Measurements from ENCODE around the gene PRKN. TPM values are rescaled to one million over a fixed set of nuclear protein-coding genes. Genes with fewer than 3 reads are reported as not detected.

Gene PRKN
- total RNA-seq, 6 experiments from 2014 or later, result 0.32 TPM; not detected in 5

- Mint-ChIP-seq H3K9me3 (peaks cover 39% of the 10 kb centered on the region), H3K4me1 (ENCODE audit: low read depth) (no peaks in the 10 kb centered on the region), H3K27ac (no peak overlapping the region), H3K27me3 (ENCODE audit: insufficient read depth) (no peaks in the 10 kb centered on the region), H3K4me3 (no peak overlapping the region), H3K36me3 (ENCODE audit: low read depth) (peaks cover 4% of the 10 kb centered on the region; the same call in 1 of the 2 replicates)
- no peak for DNase-seq
- no peak for TF ChIP-seq CTCF (IDR thresholded peaks at IDR 0.05)
These were observed 1044.6 kb downstream of the PRKN start for GRCh38 chr6:161682982-161683381.

DNA sequence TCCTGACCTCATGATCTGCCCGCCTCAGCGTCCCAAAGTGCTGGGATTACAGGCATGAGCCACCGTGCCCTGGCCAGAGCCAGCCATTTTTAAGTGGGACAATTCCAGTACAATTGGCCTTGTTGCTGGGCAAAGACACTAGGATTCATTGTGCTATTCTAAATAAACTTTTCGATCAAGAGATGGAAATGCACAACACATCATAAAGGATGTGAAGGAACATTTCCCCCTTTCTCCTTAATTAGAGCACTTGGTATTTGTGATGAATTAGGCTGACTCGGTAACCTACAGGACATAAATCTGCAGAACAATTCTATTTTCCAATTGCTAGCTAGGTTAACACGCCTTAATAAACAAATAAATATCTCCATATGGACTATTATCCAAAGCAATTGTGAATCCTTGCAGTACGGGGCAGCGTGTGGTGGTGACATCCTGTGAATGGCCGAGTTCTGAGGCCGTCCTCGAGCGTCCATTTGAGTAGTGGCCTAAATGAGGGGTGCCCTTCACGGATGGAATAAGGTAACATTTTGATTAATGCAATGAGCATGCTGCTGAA lies 1047.5 kb downstream of the PRKN start:
- no peak for TF ChIP-seq CTCF (IDR thresholded peaks at IDR 0.05)
- Mint-ChIP-seq H3K4me1 (ENCODE audit: low read depth) (no peaks in the 10 kb centered on the region), H3K4me3 (no peak overlapping the region), H3K9me3 (peaks cover 44% of the 10 kb centered on the region), H3K27ac (no peak overlapping the region), H3K36me3 (ENCODE audit: low read depth) (peaks cover 9% of the 10 kb centered on the region; the same call in 1 of the 2 replicates), H3K27me3 (ENCODE audit: insufficient read depth) (no peaks in the 10 kb centered on the region)
- no peak for DNase-seq

GRCh38 chr6:161677188-161677587 lies 1050.4 kb downstream of the PRKN start:
- H3K4me3 Mint-ChIP-seq, result no peak overlapping the region
- TF ChIP-seq CTCF (IDR thresholded peaks at IDR 0.05), result no peak
- no peak overlapping the region for H3K27ac Mint-ChIP-seq
- no peak for DNase-seq
- no peaks in the 10 kb centered on the region; the same call in 1 of the 2 replicates for H3K27me3 Mint-ChIP-seq (ENCODE audit: insufficient read depth)
- H3K9me3 Mint-ChIP-seq, result peaks cover 48% of the 10 kb centered on the region
- H3K4me1 Mint-ChIP-seq (ENCODE audit: low read depth), result no peaks in the 10 kb centered on the region
- peaks cover 6% of the 10 kb centered on the region; the same call in 1 of the 2 replicates for H3K36me3 Mint-ChIP-seq (ENCODE audit: low read depth)

GRCh38 chr6:161676586-161676985 lies 1051.0 kb downstream of the PRKN start:
- Mint-ChIP-seq H3K4me3 (no peak overlapping the region), H3K4me1 (ENCODE audit: low read depth) (no peaks in the 10 kb centered on the region), H3K27ac (no peak overlapping the region), H3K9me3 (peaks cover 46% of the 10 kb centered on the region), H3K36me3 (ENCODE audit: low read depth) (peaks cover 4% of the 10 kb centered on the region; the same call in 1 of the 2 replicates), H3K27me3 (ENCODE audit: insufficient read depth) (no peaks in the 10 kb centered on the region; the same call in 1 of the 2 replicates)
- DNase-seq, result no peak
- no peak for TF ChIP-seq CTCF (IDR thresholded peaks at IDR 0.05)

DNA sequence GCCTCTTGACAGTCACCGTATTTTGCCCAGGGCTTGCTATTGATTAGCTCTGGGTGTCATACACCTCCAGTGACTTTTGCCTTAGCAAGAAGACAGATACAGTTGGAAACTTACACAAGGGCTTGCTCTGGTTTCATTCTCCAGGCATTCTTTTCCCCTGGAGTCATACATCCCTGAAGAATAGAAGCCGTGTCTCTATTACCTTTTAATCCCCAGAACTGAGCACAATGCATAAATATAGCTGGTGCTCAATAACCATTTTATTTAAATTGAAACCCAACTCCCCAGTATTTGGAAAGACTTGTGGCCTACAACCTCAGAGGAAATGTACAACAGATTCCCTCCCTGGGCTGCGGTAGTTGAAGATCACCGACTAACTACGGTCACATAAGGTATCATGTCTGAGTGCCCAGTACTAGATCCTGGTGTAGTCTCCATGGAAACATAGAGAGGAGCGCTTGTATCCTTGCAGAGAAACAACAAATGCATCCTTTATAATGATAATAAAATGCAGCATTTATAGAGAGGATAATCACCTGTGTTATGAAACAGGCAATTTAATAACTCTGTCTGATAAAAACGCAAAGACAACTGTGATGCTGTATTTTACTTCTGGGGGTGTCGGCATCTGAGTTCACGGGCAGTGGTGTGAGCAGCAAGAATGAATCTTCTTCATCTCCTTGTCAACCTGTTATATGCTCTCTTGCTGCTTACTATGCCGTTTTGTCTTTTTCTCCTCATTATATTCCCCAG lies 1052.5 kb downstream of the PRKN start:
- H3K36me3 Mint-ChIP-seq (ENCODE audit: low read depth), result peaks cover 4% of the 10 kb centered on the region; the same call in 1 of the 2 replicates
- H3K4me3 Mint-ChIP-seq, result no peak overlapping the region
- H3K9me3 Mint-ChIP-seq, result peaks cover 50% of the 10 kb centered on the region
- no peaks in the 10 kb centered on the region; the same call in none of the 2 replicates for H3K27me3 Mint-ChIP-seq (ENCODE audit: insufficient read depth)
- no peaks in the 10 kb centered on the region for H3K4me1 Mint-ChIP-seq (ENCODE audit: low read depth)
- DNase-seq, result no peak
- no peak for TF ChIP-seq CTCF (IDR thresholded peaks at IDR 0.05)
- H3K27ac Mint-ChIP-seq, result no peak overlapping the region
